Neutrophil (primary cell): ENCODE measurements around the gene STAT5A.

Experiments
- H3K27ac ChIP-seq: fragments of 200-600 bp; sonication (generic); 2 replicates; pipeline ENCODE4 v1.5.1; 2016; ENCODE audit warnings: mild to moderate bottlenecking, moderate library complexity
- H3K27me3 ChIP-seq: fragments of 200-600 bp; sonication (generic); 2 replicates; pipeline ENCODE4 v1.6.0; 2016; ENCODE audit warnings: mild to moderate bottlenecking
- H3K36me3 ChIP-seq: fragments of 200-600 bp; sonication (generic); 2 replicates; pipeline ENCODE4 v1.5.1; 2017
- H3K4me1 ChIP-seq, 2 experiments: fragments of 200-600 bp in 1 of 2; sonication (generic) in 1 of 2; 1 replicate in 1 of 2; 2 replicates in 1 of 2; pipeline versions ENCODE4 v1.5.1 to v1.6.1; 2013 to 2016; ENCODE audit warnings: low read depth in 1 of 2, low read length in 1 of 2, mild to moderate bottlenecking in 1 of 2, moderate library complexity in 1 of 2; ENCODE audit not compliant: control insufficient read depth in 1 of 2, insufficient read depth in 1 of 2
- H3K4me3 ChIP-seq, 2 experiments: fragments of 200-600 bp in 1 of 2; sonication (generic) in 1 of 2; 1 replicate in 1 of 2; 2 replicates in 1 of 2; pipeline ENCODE4 v1.5.1; 2013 to 2016; ENCODE audit warnings: low read depth in 1 of 2, low read length in 1 of 2, mild to moderate bottlenecking in 1 of 2, moderate library complexity in 1 of 2
- H3K9me3 ChIP-seq: fragments of 200-600 bp; sonication (generic); 2 replicates; pipeline ENCODE4 v1.5.1; 2016
- CTCF ChIP-seq: fragments of 200-600 bp; sonication (generic); IDR thresholded peaks from 2 replicates; pipeline ENCODE4 v1.5.1; 2016; ENCODE audit warnings: antibody characterized with exemption

Gene STAT5A

GRCh38 chr17:42322382-42323267 is 34.3 kb downstream of the STAT5A start:
- H3K27ac ChIP-seq: peak overlapping the region; percentile 61
- peaks cover 13 to 15% of the 10 kb centered on the region in 2 experiments for H3K4me1 ChIP-seq
- H3K4me3 ChIP-seq: no peak overlapping the region
- no peaks in the 10 kb centered on the region for H3K27me3 ChIP-seq
- TF ChIP-seq CTCF: peak; percentile 94
- peaks cover 6% of the 10 kb centered on the region for H3K9me3 ChIP-seq
- peaks cover 100% of the 10 kb centered on the region for H3K36me3 ChIP-seq

DNA sequence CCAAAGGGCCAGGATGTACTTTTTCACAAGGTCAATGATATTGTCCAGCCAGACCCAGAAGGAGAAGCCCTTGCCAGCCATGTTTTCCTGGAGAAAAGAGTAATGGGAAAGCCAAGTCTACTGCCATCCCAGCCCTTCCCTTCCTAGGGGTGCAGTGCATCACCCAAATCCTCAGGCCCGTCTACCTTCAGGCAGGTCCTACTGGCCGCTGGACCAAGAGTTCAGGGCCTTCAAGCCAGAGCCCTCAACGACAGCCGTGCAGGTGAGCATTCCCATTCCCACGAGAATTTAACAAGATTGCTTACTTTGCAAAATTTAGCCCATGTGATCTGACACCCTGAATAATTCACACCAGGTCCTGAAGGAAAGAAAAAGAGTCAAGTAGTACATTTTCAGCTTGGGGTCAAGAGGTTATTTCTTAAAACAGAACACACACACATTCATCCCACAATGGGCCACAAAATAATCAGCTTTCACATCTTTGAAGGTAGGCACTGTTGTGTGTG is 35.0 kb downstream of the STAT5A start:
- H3K27me3 ChIP-seq: no peaks in the 10 kb centered on the region
- H3K36me3 ChIP-seq: peaks cover 100% of the 10 kb centered on the region
- no peak overlapping the region for H3K4me3 ChIP-seq
- peaks cover 13 to 15% of the 10 kb centered on the region in 2 experiments for H3K4me1 ChIP-seq
- TF ChIP-seq CTCF: no peak
- peaks cover 6% of the 10 kb centered on the region for H3K9me3 ChIP-seq
- H3K27ac ChIP-seq: peak overlapping the region; percentile 61

DNA sequence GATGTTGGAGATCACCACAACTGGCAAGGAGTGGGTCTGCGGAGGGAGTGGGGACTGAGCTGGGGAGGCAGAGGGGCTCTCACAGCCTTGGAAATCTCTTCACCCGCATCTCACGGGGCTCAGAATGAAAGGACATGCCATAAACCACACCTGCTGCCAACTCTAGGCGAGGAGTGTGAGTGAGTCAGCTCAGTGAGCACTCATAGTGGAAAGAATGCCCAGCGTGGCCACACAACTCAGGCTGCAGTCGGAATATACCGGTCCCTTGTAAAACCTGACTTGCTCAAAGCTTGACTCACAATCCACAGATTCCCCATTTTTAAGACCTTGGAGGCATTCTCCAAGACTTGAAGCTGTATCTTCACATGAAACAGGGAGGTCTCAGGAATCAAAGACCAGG is 36.7 kb downstream of the STAT5A start:
- H3K27ac ChIP-seq: peak overlapping the region; percentile 23
- H3K27me3 ChIP-seq: no peaks in the 10 kb centered on the region
- TF ChIP-seq CTCF: no peak
- peaks cover 100% of the 10 kb centered on the region for H3K36me3 ChIP-seq
- H3K4me3 ChIP-seq: no peak overlapping the region
- H3K9me3 ChIP-seq: peaks cover 6% of the 10 kb centered on the region
- H3K4me1 ChIP-seq: peaks cover 6 to 10% of the 10 kb centered on the region in 2 experiments

GRCh38 chr17:42329025-42329976 is 41.0 kb downstream of the STAT5A start:
- Histone ChIP-seq H3K36me3 (peaks cover 100% of the 10 kb centered on the region), H3K9me3 (no peaks in the 10 kb centered on the region), H3K4me3 (no peak overlapping the region), H3K4me1 (no peaks in the 10 kb centered on the region), H3K27ac (peak overlapping the region; percentile 22), H3K27me3 (no peaks in the 10 kb centered on the region)
- TF ChIP-seq CTCF: no peak

- Histone ChIP-seq H3K27me3 (no peaks in the 10 kb centered on the region), H3K27ac (peak overlapping the region; percentile 15), H3K9me3 (no peaks in the 10 kb centered on the region), H3K36me3 (peaks cover 98% of the 10 kb centered on the region), H3K4me1 (no peaks in the 10 kb centered on the region), H3K4me3 (no peak overlapping the region)
- no peak for TF ChIP-seq CTCF
Observed at GRCh38 chr17:42333053-42333452, 44.8 kb downstream of the STAT5A start.
